Activated T-helper 9 cell treated with anti-CD3 and anti-CD28 coated beads, Interleukin-2, amount 50 U/mL, for 16 hours (primary cell): ENCODE data around the gene FBLN1.
"Not testable (repeated sequence)": the region's sequence is repeated elsewhere in the genome, so short reads cannot be mapped to it uniquely, and the experiment has no call there.

Experiments used
- DNase-seq: peaks from one replicate; pipeline ENCODE4 v3.0.0-alpha.2; 2020; ENCODE audit warnings: low read depth

FBLN1 gene

DNA sequence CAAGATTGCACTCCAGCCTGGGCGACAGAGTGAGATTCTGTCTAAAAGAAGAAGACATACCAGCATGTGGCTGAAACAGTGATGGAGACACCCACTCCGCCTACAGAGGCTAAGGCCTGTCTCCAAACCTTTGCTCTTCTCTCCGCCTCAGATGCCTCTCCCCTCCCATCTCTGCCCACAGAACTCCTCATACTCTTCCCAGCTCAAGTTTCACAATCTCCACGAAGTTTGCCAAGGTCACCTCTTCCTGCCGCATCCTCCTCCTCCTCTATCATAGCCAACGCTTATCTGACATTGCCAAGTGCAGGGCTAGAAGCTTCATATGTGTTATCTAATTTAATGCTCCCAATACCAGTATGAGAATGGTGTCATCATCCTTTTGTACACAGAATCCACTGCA is 25.9 kb upstream of the FBLN1 start:
- DNase-seq = no peak

DNA sequence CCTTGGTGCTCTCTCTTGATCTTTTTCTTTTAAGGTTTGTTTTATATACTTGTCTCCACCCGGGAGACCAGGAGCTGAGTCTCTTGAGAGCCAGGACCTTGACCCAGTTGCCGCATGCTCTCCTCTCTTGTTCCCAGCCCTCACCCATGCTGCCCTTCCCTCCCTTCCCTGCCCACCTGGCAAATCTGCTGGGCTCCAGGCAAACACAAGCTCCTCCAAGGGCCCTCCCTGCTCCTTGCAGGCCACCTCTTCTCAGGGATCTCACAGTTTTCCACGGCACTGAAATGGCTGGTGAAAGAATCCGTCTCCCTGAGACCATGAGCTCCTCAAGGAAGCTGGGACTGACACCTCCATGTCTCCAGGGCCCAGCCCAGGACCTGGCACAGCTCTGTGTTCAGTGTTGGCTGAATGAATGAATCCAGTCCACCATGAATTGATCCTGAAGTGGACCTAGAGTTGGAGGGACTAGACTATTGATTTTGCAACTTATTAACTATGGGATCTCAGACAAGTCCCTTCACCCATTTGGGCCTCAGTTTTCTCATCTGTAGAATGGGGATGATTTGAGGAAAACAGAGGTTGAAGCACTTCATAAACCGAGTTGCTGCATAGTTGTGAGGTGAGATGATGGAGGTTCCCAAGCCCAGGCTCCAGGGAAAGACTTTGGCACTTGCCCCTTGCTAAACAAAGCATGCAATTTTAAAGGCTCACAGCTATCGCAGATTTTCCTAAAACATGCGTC is 25.1 kb upstream of the FBLN1 start:
- DNase-seq = no peak

DNA sequence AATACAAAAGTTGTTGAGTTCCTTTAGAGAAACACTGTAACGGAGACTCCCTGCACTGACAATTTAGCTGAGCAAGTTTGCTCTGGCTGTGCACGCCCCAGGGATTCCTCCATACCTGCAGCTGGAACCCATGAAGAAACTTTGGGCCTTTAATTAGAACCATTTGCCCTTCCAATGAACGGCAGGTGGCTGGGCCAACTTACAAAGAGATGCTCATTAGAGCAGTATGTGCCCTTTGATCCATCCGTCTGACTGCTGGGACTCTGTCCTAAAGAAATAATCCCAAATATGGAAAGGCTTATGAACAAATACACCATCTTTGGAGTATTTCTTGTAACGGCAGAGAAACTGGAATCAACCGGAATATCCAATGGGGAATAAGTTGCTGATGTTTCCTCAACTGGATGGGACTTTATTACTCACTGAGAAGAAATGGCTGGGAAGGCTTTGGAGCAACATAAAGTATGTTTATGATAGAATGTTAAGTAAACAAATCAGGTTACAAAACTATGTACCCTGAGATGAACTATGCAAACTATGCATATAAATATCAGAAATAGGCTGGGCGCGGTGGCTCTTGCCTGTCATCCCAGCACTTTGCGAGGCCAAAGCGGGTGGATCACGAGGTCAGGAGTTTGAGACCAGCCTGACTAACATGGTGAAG is 24.4 kb upstream of the FBLN1 start:
- DNase-seq = no peak

DNA sequence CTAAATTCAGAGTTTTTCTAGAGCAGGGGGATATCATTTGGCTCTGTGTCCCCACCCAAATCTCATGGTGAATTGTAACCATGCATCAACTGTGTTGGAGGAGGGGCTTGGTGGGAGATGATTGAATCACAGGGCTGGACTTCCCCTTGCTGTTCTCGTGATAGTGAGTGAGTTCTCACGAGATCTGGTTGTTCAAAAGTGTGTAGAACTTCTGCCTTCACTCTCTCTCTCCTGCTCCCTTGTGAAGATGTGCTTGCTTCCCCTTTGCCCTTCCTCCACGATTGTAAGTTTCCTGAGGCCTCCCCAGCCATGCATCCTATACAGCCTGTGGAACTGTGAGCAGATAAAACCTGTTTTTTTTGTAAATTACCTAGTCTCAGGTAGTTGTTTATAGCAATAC is 22.0 kb upstream of the FBLN1 start:
- no peak for DNase-seq

DNA sequence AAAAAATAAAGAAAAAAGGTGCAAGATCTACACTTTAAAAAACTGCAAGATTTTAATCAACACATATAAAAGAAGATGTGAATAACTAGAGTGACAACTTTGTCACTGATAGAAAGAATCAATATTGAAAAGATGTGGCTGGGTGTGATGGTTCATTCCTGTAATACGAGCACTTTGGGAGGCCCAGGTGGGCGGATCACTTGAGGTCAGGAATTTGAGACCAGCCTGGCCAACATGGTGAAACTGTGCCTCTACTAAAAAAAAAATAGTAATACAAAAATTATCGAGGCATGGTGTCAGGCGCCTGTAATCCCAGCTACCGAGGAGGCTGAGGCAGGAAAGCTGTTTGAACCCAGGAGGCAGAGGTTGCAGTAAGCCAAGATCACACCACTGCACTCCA is 21.0 kb upstream of the FBLN1 start:
- no peak for DNase-seq

DNA sequence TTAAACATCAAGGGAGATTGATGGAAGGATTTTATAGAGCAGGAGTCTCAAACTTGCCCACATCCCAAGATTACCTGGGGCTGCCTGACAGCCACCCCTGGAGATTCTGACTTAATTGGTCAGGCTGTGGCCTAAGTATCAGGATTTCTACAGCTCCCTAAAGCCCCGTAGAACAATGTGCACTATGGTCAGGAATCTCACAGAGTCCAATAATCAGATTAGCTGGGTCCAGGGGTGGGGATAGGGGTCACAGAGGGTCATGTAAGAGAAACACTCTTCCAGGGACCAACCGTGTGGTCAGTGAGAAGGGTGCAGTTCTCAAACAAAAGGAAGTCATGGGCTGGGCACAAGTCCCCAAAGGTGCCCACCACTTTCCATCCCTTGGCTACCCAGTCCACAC is 20.5 kb upstream of the FBLN1 start:
- no peak for DNase-seq

DNA sequence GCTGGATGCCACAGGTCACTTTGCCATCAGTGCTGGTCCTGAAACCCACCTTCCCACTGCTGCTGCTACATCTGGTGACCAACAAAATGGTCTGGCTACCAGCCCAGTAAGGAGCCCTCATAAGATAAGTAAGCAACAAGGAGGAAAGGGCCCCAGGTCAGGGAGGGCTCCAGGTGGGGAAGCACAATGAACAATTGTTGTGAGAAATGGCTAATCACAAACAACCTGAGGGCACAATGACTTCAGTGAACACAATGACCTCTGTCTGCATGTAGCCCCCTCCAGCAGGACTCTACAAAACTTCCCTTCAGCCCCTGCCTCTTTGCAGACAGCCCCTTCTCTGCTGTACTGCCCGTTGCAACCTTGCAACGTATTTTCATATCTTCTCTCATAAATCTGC is 19.4 kb upstream of the FBLN1 start:
- no peak for DNase-seq

DNA sequence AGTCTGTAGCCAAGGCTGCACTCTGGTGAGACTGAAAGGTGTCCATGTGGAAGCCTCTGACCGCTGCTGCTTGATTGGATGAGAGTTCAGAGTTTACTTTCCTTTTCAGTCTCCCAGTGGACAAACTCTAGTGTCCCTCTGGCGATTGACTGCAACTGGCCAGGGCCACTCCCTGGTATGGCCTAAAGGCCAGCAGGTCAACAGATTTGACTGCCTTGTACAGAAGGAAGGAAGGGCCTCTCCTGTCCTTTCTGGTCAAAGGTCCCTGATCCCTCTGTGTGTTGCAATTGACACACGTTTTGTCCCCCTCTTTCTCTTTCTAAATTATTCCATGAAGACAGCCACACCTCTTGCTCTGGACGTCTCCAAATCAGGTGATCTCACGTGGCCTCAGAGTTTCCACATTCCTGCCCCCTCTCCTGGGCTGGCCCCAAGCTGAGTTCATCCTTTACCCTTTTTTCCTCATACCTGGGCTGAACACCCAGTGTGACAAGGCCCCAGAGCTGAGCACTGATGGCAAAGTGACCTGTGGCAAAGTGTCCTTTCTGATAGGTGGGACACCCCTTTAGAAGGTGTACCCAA is 18.7 kb upstream of the FBLN1 start:
- DNase-seq = no peak

DNA sequence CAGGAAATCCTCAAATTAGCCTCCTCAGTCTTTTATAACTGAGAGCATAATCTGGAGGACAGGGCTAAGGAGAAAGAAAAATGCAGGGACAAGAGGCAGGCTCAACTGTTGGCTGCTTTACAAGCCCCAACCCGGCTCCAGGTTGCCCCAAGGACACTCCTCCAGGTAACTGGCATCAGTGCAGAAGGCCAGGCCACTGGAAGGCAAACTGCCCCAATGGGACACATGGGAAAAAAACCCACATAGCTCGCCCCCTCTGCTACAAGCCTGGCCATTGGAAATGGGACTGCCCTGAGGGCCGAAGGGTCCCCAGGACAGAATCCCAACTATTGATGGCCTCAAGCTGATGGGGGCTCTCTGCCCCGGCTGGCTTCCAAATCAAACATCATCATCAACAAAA is 17.9 kb upstream of the FBLN1 start:
- DNase-seq = no peak

DNA sequence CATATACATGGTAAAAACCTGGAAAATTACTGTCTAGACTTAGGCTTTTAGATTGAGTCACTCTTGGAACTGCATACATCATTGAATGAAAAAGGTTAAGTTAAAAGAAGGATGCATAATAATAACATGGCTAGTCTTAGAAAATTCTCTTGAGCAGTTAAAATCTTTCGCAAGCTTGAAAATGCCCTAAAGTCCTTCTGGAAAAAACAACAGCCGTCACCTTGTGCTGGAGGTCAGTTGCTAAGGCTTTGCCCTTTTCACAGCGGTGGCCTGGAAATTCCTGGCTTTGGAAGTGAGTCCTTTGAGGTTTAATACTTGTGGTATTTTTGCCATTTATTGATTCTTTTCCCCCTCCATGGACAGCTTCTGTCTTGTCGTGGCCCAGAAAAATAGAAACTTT is 17.4 kb upstream of the FBLN1 start:
- DNase-seq = no peak

DNA sequence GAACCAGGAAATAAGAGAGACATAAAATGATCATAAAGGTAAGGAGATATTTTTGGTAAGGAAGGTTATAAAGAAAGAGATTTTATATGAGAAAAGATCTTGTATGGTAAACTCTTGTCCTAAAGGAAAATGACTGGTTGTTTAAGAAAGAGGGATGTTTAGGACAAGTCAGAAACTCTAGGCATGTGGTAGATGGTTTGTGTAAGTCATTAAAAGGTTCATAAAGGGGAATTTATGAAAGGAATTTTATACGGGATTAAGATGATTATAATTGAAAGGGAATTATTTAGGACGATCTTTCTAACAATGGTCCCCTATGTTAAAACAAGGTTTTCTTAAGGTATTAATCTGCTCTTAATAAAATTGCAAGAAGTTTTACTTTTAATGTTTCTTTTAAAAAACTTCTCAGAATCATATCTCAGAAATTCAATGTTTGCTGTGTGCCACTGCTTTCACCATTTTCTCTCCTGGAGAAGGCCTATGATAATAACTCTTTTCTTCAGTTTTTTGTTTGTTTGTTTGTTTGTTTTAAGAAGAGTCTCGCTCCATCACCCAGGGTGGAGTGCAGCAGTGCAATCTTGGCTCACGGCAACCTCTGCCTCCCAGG is 13.8 kb upstream of the FBLN1 start:
- no peak for DNase-seq

DNA sequence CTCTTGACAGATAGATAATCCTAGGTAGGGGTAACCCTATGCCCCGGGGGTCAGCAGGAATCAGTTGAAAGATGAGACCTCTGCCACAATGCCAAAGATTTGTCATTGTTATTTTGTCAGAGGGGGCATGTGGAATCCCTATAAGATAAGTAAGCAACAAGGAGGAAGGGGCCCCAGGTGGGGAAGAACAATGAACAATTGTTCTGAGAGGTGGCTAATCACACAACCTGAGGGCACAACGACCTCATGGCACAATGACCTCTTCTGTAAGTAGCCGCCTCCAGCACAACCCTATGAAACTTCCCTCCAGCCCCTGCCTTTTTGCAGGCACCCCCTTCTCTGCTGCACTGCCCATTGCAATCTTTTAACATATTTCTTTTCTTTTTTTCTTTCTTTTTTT is 11.8 kb upstream of the FBLN1 start:
- DNase-seq = no peak

DNA sequence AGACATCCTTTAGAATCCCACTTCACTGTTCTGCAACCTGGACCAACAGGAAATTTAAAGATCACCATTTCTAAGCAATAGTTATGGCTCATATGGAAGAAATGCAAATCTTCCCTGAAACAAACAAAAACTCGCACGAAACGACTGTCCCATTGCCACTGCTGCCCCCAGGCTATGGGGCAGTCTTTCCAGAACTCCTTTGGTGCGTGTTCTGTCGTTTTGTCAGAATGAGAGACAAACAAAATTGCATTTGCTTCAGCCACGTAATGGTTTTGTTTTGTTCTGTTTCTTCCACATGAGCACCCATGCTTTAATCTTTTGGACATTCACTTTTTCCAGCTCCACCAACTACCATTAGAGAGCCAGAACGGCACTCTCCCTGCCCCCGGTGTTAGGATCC is 10.8 kb upstream of the FBLN1 start:
- DNase-seq = no peak

DNA sequence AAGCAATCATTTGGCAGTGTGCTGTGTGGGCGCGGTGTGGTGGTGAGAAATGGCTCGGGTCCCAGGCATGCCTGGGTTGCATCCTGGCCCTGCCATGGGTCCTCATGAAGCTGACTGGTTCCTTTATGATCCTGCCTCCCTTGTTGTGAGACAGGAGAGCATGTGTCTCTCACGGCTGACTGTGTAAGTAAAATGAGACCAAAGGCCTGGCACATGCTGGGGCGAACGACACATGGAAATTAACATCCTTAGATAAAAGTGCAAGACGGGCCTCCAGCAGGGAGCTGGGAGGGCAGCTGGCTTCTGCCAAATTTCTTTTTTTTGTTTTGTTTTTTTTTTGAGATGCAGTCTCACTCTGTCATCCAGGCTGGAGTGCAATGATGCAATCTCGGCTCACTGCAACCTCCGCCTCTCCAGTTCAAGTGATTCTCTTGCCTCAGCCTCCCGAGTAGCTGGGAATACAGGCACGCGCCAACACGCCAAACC is 9.4 kb upstream of the FBLN1 start:
- DNase-seq = no peak

DNA sequence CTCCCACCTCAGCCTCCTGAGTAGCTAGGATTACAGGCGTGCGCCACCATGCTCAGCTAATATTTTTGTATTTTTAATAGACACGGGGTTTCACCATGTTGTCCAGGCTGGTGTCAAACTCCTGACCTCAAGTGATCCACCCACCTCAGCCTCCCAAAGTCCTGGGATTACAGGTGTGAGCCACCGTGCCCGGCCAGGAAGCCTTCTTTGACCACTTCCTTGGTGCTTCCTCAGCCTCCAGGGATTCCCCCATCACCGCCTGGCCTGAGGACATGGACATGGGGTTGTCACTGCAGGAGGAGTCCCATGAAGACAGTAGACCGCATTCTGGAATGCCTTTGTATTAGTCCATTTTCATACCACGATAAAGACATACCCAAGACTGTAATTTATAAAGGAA is 8.4 kb upstream of the FBLN1 start:
- not testable (repeated sequence) for DNase-seq

DNA sequence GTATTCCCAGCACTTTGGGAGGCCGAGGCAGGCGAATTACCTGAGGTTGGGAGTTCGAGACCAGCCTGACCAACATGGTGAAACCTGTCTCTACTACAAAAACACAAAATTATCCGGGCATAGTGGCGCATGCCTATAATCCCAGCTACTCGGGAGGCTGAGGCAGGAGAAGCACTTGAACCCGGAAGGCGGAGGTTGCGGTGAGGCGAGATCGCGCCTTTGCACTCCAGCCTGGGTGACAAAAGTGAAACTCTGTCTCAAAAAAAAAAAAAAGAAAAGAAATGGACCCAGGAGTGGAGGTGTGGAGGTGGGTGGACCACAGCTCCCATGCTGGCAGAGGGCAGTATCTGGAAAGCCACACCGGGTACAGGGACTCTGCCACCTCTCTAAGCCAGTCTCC is 7.1 kb upstream of the FBLN1 start:
- DNase-seq = not testable (repeated sequence)

DNA sequence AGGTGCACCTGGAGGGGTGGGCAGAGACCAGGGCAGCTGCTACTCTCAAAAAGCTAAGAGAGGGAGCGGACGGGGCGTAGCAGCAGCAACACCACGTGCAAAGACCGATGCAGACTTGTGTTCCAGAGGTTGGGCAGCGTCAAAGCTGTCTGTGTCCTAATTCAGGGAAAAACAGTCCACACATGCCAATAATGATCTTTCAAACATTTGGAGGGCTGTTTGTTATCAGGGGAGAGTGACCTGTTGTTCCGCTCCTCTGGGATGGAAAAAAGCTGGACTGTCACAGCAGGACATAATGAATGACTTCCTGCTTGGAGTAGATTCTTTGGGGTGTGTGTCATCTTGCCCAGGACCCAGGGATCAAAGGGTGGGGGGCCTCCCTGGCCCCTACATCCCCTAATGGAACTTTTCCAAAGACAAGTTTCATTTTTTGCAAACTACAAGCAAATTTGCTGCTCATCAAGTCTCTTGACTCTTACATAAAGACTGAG is 6.2 kb upstream of the FBLN1 start:
- no peak for DNase-seq

DNA sequence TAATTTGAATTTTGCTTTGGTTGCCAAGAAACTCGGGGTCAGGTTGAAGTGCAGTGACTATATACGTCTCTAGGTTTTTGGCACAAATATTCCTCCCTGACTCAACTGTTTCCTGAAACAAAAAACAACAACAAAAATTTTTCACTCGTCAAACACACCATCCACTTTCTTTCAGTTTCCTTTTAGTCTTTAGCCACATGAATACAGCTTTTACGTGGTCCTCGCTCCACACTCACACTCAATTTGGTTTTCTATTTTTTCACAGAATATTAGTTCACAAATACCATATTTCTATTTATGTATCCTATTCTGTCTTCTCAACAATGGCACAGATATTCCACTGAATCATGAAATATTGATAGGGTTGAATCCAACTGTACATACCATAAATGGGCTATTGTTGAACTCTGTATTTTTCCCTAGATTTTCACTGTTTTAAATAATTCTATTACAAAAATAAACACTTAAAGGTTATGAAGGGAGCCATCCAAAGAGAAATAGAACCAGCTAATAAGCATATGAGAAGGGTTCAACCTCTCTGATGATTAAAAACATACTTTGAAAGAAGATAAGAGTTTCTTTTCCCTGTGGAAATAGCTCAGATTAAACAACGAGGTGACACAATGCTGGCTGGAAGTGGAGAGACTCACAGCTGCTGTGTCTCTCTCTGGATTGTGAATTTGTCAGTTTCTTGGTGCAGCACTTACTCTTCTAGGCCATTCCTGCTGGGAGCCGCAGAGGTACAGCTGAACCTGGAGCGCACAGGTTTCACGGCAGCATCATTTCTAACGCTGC is 5.1 kb upstream of the FBLN1 start:
- DNase-seq = no peak

DNA sequence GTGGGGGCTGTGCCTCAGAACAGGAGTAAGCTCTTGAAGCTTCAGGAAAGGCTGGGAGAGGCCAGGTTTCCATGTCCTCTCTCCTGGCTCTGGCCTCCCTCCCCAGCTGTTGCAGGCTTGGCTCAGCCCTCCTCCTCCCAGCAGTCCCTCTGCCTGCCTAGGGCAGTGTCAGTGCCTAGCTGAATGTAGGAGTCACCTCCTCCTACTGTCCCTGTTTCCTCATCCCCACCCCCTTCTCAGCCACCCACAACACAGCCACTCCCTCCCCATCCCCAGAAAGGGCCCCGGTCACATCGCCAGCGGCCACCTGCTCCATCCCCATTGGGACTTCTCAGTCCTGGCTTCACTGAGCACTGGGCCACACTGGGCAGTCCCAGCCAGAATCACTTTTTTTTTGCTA is 2.9 kb upstream of the FBLN1 start:
- DNase-seq = no peak

DNA sequence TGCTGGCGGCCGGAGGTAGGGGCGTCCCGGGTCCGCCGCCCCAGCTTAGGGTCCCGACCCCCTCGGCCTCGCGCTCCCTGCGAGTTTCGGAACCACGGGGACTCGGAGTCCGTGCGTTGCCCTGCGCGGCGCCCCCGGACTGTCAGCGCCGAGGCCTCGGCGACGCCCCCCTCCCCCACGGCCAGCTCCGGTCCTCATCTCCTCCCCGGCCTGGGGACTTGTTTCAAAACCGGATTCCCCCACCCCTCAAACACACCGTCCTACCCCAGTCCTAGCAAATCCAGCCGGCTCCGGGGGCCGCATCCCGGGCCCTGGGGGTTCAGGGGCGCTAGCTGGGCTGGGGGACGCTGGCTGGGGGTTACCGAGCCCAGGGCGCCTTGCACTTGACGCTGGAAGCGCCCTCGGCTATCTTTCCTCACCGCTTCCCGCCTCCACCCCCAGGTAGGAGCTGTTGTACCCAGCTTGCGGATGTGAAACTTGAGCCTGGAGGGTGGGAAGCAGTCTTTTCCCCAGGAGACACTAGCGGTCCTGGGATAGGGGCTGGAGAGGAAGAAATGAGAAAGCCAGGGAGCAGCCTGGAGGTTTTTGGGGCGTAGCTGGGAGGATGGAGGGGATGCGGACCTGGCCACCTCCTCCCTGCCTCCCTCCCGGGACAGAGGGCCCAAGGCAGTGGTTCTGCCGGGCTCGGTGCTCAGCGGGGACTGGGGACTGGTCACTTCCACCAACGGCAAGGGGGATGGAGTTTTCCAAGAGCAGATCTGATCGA is 550 bp downstream of the FBLN1 start:
- DNase-seq = no peak

DNA sequence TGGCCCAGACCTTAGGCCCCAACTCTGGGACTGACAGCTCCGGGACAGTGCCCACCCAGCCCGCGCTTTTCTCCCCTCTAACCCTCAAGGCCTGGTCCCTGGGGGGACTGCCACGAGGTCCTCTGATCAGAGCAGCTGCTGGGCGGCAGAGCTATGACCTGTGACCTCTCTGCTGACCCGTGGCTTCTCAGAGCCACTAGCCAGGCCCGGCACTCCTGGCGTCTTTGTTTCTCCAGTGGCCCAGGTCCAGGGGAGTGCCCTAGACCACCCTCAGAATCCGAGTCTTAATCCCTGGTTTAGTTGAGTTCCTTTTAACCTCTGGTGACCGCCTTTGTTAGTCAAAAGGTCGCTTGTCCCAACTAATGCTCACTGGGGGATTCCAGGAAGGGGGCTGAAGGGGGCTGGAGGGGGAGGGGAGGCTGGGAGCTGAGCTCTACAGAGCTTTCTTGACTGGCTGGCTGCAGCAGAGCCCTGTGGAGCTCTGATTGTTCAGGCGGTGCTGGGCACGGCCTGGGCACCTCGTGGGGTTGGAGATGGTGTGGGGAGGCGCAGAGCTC is 1.2 kb downstream of the FBLN1 start:
- no peak for DNase-seq
